HTR-8/SVneo (cell line): ENCODE measurements around the gene AMBN.

Experiments used
- DNase-seq: peaks from one replicate; pipeline ENCODE4 v3.0.0; 2011; ENCODE audit warnings: low spot score, mixed read lengths; ENCODE audit not compliant: insufficient read length
- FAIRE-seq: peaks from 2 replicates; lab custom pipeline; 2011; peaks lifted over from hg19 to GRCh38; lab: Jason Lieb, UNC

Gene AMBN

GRCh38 chr4:70591955-70592582, at the start of gene AMBN:
Gene AMBN, plus strand, starts transcription at chr4:70592256. Its CDS starts 103 bp downstream, at chr4:70592359.
- no peak for FAIRE-seq
- no peak for DNase-seq

- FAIRE-seq (no peak), DNase-seq (no peak)
Measured at GRCh38 chr4:70544279-70544868, 47.7 kb upstream of the AMBN start.

- DNase-seq (no peak), FAIRE-seq (no peak)
Measured at GRCh38 chr4:70556856-70557255, 35.2 kb upstream of the AMBN start.

DNA sequence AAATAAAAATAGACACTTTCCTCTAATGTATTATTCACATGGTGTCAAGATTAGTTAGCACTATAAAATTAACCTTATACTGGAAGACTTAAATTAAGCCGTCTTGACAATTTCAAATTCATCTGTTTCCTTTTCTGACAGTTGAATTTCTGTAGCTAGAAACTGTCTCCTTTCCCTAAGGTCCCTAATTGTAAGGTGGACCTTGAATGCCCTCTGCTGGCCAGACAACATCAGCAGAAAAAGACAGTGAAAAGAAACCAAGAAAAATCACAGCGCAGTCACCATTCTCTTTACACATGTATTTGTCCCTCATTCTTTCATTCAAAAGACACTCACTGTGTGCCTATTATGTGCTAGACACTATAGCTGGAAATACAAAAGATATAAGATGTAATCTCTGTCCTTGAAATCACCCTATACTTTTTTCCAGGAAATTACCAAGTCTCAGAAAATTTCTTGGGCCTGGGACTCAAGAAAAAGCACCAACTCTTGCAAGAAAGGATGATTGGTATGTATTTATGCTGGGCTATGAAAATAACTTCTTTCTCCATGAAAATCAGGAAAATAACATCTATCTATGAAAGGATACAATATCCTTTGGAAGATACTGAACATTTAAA, 32.7 kb upstream of the AMBN start:
- FAIRE-seq (no peak), DNase-seq (peak; percentile 41)

DNA sequence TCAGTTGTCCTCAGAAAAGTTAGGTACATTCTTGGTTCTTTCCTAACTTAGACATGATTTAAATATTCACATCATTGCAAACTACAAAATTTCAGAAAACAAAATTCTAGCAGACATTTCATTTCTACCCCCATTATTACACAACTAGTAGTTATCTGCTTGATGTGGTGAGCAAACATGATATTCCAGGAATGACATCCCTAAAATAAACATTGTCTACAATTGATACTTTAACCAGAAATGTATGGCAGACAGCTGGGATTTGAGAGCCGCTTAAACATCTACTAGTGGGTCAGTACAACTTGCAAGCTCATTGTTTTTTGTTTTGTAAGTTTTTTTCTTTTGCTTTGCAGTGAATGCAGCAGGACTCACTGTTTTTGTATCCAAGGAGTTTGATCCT, 32.1 kb upstream of the AMBN start:
- DNase-seq (no peak), FAIRE-seq (no peak)

- DNase-seq (no peak), FAIRE-seq (no peak)
Measured at GRCh38 chr4:70564033-70564432, 28.0 kb upstream of the AMBN start.

DNA sequence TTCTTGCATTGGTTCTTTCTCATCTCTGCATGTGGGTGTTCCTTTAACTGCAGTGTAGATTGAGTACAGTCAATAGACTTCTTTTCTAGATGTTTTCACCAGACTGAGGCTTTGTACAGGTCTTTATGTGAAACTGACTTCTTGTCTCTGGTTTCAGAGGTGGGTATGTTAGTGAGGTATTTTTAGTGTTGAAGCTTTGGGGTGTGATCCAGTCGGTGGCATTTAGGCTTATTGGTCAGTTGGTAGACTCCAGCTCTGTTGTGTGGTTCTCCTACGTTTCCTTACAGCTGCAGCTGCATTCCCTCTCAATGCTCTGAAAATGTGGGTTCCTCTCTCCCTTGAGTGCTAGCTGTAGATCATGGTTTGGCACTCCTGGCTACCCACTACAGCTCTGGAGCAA, 21.3 kb upstream of the AMBN start:
- FAIRE-seq (no peak), DNase-seq (no peak)

DNA sequence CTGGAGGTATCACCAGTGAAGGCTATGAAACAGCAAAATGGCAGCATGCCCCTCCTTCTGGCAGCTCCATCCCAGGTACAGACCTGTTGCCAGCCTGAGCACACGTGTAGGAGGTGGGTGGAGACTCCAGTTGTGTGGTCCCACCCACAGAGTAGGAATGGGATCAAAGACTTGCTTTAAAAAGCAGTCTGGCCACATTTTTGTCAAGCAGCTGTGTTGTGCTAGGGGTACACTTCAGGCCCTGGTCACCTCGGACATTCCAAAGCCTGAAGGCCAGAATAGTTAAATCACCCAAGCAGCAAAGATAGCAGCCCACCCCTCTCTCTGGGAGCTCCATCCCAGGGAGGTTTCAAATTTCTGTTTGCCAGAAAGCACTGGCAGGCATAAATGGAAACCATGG, 20.3 kb upstream of the AMBN start:
- FAIRE-seq: no peak
- DNase-seq: no peak

- FAIRE-seq (no peak), DNase-seq (no peak)
Measured at GRCh38 chr4:70575964-70576363, 16.1 kb upstream of the AMBN start.

DNA sequence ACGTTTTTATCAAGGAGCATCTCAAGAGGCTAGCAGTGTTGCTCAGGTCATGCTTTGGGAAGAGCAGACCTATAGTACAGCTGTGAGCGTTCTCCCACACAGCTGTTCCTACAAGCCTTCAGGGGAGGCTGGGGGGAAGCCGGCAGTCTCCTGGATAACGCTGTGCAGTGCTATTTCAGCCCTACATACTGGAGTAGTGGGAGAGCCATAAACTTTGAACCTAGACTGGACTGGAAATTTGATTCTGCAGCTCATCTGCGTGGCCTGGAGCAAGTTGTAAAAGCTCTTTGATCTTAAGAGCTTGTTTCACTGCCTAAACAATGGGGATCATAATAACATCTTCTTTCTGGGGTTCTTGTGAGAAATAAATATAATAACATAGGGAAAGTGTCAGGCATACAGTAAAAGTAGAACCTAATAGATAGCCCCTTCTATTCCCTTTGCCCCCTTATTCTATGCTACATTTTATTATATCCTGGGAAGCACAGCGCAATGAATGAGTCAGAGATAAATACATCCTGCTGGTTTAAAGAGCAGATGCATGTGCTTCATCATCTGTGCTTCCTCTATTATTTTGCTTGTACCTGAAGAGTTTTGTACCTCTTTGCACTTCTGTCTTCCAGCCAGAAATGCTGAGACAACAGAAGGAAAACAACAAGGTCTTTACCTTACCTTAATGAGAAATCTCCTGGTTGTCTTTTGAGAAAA, 14.7 kb upstream of the AMBN start:
- no peak for DNase-seq
- FAIRE-seq: no peak

DNA sequence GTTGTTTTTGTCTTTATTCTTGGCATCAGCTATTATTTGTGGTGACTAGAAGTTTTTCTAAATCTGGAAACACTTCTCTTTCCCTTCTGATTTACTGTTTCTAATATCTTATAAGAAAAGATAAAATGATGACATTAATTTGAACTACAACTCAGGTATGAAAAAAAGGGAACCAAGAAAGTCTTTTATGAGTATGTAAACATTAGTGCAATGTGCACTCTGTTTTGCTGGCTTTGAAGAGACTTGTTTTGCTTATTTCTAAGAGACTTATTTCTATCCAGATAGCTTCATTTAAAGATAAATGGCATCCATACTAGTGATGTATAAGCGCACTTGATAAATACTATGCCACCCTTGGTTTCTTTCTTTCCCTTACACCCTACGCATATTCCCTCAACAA, 10.1 kb upstream of the AMBN start:
- DNase-seq (no peak), FAIRE-seq (no peak)

DNA sequence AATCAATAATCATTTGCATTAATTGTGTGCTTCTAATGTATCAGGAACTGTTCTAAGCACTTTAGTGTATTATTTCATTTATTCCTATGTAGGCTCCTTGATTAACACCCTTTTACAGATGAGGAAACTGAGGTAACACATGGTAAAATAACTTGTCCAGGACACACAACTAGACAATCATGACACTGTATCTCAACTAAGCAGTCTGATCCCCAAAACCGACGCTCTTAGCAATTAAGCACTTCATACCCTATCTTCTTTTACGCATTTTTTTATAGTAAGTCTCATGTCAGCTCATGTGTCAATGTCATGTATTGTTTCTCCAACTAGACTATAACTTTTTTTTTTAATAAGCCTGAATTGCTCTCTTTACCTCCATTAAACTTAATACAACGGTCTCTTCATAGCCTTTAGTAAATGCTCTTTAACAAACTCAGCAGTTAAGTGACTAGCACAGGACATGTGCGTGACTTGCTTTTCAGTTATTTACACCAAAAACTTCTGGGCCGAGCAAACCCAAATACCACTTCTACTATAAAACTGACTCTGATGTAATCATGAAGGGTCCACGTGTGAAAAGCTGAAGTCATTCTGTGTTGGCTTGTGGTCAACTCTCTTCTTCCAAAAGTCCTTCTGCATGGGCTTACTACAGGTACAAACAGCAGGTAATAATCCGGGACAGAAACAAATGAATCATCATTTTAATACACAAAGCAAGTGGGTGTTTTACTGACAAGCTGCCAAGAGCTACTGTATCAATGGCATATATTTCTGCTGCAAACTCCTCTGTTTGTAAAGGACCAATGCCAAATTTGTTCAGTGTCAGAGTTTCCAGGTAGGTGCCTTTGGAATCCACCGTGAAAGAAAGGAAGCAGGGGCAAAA, 7.9 kb upstream of the AMBN start:
- no peak for DNase-seq
- FAIRE-seq: no peak

DNA sequence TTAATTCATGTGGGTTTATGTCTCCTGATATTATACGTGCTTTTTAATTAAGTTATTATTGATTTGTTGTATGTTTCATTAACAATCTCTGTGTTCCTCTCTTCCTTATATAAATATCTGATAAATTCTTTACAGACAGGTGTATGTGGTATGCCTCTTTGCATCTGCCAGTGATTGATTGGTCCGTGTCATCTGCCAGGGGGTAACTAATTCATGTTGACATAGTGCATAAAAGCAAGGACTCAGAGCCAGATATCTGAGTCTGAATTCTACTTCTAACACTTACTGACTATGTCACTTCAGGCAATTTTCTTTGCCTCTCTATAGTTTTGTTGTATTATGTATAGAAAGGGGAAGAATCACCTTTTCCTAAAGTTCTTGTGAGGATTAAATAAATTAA, 5.2 kb upstream of the AMBN start:
- no peak for DNase-seq
- no peak for FAIRE-seq

- DNase-seq (no peak), FAIRE-seq (no peak)
Measured at GRCh38 chr4:70589785-70590184, 2.3 kb upstream of the AMBN start.

DNA sequence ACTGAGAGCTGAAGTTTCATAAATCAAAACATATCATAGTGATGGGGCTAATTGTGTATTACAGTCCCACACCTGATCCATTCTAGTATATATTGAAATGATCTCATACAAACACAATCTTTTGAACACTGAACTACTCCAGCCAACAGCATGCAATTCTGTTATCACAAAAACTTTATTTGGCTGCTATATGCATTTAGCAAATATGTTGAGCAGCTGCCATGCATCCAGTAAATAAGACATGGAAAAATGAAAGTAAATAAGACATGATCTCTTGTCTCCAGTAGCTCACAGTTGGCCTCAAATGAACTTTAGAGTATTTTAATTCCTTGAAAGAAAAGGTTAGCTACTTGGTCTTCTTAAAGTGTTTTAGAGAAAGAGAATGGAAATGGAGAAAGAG, 2.1 kb downstream of the AMBN start:
- DNase-seq (no peak), FAIRE-seq (no peak)

DNA sequence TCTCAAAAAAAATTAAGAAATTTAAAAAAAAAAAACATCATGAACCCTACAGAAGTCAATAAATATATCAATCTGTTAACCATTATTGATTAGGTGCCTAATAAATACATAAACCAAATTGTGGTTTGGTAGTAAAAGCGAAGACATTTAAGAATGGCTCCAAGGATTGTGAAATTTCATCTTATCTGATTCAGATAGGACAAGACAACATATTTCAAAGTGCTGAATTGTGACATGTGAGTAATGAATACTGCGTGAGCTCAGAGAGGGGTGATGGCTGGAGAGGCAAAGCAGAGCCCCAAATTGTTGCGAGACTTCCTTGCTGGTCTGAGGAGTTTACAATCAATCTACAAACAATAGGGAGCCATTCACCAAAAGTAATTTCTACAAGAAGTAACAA, 8.2 kb downstream of the AMBN start:
- FAIRE-seq (no peak), DNase-seq (no peak)

GRCh38 chr4:70600977-70601376, 8.9 kb downstream of the AMBN start:
- DNase-seq (no peak), FAIRE-seq (no peak)

- FAIRE-seq: no peak
- DNase-seq: peak; percentile 31
Measured at GRCh38 chr4:70601422-70602039, 9.5 kb downstream of the AMBN start.

GRCh38 chr4:70603856-70604255, 11.8 kb downstream of the AMBN start:
- FAIRE-seq: no peak
- no peak for DNase-seq

DNA sequence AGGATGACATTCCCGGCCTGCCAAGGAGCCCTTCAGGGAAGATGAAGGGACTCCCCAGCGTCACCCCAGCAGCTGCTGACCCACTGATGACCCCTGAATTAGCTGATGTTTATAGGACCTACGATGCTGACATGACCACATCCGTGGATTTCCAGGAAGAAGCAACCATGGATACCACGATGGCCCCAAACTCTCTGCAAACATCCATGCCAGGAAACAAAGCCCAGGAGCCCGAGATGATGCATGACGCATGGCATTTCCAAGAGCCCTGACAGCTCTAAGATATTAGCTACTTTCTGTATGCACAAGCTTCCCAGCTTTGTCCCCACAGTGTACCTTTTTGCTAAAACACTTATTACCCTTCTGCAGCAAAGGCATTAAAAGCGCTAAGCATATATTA, 14.4 kb downstream of the AMBN start:
- FAIRE-seq (no peak), DNase-seq (no peak)
